GM18909 (cell line): ENCODE data around the gene CIRBP.

Source experiments
- ATAC-seq: cut with Tn5 transposase; IDR thresholded peaks from one replicate; pipeline ENCODE4 v1.9.1; 2021; ENCODE audit warnings: mild to moderate bottlenecking; ENCODE audit not compliant: unreplicated experiment, poor library complexity

Gene CIRBP

DNA sequence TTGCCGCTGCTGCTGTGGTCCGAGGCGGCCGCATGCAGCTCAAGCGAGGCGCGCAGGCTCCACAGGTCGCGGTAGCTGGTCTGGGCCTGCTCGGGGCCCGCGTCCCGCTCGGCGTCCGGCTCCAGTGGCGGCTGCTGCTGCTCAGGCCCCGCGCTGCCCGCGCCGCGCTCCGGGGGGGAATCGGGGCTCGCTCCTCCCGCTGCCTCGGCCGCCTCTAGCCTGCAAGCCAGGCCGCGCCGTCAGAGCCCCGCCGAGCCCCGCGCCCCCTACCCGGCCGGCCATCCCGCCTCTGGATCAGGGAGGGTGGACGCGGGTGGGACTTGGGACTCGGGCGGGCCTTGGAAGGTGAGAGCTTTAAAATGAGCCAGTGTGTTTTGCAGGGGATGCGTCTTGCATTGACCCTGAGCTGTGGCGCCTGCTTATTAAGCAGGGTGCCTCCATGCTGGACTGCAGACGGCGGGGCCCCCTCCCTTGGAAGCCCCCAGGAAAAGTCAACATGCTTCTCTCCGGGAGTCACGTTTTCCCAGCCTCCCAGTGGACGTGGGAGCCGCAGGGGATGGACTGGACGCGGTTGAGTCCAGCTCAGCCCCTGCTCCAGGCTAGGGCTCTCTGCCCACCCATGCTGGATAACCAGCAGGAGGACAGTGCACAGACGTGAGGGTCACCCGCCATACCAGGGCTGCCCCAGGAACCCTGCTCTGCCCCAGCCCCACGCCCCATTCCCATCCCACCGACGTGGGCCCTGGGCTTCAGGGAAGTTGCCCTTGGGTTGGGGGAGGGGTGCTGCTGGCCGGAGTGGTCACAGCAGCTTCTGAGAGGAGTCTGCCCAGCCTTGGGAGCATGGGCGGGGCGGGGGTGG is 39.0 kb upstream of the CIRBP start:
- no peak for ATAC-seq

GRCh38 chr19:1230783-1231489 is 38.2 kb upstream of the CIRBP start:
- ATAC-seq, result no peak

DNA sequence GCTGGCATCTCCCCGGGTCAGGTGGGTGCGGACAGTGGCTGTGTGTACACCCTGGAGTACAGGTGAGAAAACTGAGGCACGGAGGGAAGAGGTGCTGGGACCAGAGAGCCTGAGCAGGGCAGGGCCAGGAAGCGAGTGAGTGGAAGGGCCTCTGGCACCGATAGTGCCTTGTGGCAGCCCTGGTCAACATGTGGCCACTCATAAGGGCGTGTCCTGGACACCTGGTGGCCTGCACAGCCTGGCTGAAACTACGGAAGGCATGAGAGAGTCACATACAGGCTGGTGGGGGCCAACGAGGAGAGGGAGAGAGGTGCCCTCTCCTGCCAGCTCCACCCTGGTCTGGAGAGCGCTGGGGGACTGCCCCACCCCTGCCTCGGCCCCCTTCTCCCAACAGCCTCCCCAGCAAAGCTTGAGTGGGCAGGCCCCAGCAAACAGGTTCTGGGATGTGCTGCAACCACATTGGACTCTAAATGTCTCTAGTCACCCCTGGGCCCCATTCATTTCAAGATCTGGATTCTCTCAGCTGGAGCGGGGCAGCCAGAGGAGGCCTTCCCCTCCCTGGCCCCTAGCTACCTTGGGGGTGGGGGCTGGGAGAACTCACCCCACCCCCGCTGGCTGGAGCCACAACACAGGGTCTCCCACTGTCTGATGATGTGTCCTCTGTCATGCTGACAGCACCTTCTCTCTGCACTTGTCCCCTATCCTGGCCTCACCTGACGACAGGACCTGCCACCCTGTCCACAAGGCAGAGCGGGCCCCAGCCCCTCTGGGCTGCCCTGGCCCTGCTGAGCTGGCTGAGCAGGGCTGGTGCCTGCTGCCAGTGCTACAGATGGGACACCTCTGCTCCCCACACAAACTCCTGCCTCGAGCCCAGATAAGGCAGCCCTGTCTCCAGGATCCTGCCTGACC is 37.1 kb upstream of the CIRBP start:
- no peak for ATAC-seq

DNA sequence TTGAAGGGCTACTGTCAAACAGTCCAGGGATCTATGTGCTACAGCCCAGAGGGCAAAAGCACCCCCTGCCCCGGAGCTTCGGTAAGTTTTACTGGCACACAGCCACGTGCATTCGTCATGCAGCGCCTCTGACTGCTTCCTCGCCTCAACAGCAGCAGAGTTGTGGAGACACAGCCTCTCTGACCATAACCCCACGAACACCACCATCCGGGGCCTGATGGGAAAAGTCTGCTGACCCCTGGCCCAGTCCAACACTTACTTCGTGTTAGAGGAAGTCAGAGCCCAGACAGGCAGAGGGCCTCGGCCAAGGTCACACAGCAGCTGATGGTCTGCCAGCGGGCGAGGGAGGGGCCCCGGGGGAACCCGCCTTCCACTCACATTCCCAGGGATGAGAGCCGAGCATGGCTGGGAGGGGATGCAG is 36.5 kb upstream of the CIRBP start:
- ATAC-seq, result no peak

DNA sequence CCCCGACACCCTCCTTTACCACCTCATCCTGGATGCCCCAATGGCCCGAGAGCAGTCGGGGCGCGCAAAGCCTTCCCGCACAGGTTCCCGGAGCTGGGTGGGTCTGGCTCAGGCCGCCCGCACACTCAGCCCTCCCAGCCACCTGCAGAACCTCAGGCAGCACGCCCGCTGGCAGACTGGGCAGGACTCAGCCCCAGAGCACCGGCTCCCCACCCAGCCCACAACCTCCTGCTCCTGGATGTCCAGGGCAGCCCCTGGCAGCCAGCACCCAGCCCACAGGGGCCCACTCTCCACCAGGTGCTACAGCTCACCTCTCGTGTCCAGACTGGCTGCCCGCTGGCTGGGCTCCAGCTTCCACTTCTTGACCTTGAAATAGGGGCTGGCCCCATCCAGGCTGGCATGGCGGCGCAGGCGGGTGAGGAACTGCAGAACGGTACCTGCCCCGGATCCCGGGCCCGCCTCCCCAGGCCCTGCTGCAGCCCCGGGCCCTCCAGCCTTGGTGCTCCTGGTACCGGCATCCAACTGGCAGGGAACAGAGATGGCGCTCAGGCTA is 35.9 kb upstream of the CIRBP start:
- no peak for ATAC-seq

DNA sequence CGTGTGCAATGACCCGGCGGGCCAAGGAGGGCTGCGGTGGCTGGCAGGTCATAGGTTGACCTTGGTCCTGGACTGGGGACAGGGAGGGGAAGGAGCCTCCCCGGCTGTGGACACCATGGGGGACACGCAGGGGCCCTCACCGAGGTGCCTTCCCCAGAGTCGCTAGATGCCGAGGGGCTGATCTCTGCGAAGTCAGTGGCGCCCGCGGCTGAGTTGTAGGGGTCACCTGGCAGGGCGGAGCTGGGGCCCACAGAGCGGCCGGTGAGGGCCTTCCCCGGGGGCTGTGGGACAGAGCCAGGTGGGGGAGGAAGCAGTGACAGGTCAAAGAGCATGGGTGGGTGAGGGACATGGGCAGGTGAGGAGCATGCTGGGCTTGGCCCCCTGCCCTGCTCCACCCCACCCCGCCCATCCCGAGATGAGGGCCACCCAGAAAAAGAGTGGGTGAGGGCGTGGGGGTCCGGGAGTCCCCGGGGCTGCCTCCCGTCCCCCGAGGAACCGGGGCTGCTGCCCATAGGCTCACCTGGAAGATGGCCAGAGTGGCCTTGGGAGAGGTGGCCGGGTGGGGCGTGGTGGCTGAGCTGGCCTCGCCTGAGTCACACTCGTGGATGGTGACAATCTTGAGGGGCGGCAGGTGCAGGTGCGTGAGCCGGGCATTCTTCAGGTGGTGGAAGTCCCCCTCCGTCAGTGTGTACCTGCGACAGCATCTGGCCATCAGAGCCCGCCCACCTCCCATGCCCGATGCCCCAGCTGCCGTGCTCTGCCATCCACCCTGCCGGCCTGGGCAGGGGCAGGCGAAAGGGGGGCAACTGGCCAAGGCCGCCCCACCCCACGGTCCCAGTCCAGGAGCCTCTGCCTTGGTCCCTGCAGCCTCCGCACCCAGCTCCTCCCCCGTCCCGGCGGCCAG is 34.8 kb upstream of the CIRBP start:
- ATAC-seq, result no peak

GRCh38 chr19:1234955-1235380 is 34.2 kb upstream of the CIRBP start:
- no peak for ATAC-seq

- no peak for ATAC-seq
These were observed 33.2 kb upstream of the CIRBP start for GRCh38 chr19:1235625-1236538.

- no peak for ATAC-seq
These were observed 32.6 kb upstream of the CIRBP start for GRCh38 chr19:1236576-1236975.

- no peak for ATAC-seq
These were observed 32.0 kb upstream of the CIRBP start for GRCh38 chr19:1237027-1237659.

DNA sequence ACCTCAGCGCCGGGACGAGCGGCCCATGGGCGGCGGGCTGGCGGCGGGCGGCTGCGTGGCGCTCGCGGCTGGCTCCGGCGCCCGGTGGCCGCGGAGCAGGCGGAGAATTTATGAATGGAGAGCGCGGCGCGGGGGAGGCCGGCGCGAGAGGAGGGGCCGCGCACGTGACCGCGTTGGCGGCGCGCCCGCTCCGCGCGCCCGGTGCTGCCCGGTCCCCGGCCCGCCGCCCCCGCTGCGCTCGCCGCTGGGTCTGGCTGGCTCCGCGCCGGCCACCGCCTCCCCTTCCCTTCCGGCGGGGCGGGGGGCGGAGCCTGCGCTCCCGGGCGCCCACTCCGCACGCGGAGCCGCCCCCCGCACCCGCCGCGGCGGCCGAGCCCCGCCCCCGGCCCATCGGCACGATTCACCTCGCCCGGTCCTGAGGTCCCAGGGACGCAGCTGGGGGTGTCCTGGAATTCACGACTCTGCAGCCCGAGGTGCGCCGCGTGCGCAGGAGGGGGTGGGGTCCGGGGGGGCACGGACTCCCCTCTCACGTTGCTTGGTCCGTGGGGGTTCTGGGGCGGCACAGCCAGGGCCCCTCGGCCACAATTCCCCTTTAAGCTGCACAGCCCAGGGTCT is 31.3 kb upstream of the CIRBP start, which contains the start of gene CBARP:
TSS of gene CBARP (minus strand) at position 252 of the 615 bp plus-strand sequence. CDS start 1,905 bp downstream, outside the sequence.
- no peak for ATAC-seq

DNA sequence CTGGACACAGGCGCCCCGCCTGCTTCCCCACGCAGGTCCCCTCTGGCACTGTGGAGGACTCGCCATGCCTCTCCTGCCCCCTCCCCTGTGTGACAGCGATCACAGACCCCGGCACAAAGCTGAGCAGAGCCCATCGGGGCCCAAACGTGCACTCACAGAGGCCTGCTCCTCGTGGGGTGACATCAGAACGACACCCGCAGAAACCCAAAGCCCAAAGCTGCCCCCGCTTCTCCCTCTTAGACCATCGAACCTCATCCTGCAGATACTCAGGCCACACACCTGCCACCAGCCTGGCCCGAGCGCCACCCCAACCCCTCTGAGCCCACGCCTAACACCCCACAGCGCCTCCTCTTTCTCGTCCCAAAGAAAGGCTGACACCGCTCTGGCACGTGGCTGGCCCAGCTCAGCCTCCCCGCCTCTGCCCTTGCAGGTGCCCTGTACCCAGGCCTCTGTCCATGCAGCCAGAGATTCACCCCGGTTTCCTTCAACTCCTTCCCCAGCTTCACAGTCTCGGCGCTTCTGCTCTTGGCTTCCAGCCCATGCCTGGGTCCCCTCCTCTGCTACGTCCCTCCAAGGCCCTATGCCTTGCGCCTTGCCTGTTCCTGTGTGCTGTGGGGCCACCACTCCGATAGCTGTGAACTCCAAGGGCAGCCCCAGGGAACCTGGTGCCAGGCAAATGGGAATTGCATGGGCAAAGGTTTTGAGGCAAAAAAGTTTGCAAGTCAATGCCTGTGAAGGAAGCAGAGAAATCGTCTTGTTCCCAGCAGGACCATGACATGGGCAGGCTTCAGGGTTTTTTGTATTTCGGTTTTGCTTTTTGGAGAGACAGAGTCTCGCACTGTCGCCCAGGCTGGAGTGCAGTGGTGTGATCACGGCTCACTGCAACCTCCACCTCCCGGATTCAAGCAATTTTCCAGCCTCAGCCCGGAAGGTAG is 30.5 kb upstream of the CIRBP start:
- ATAC-seq, result no peak

DNA sequence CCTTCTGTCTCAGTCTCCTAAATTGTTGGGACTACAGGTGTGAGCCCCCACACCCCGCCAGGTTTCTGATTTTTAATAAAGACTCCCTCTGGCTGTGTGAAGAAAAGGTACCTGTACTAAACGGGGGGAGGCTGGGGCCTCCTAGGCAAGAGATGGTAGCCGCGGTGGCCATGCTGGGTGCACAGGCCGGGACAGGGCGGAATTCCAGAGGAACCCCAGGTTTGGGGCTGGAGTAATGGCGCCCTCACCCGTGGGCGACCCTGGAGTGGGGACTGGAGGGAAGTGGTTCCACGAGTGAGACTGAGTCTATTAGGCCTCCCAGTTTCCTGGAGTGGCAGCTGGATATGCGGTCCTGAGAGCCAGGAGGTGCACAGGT is 29.7 kb upstream of the CIRBP start:
- no peak for ATAC-seq

GRCh38 chr19:1239796-1240737 is 29.1 kb upstream of the CIRBP start:
- peak; percentile 36 for ATAC-seq

DNA sequence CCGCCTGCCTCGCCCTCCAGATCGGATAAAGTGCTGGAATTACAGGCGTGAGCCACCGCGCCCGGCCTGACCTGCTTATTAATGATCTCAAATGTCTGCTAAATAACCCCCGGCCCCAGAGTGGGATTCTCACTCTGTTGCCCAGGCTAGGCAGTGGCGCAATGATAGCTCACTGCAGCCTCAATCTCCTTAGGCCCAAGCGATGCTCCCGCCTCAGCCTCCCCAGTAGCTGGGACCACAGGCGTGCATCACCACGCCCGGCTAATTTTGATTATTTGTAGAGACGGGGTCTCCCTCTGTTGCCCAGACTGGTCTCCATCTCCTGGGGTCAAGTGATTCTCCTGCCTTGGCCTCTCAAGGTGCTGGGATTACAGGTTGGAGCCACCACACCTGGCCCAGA is 28.2 kb upstream of the CIRBP start:
- no peak for ATAC-seq
